Hepatocyte (in vitro differentiated cells): ENCODE results near the gene ZNF664. TPM values are rescaled to one million over a fixed set of nuclear protein-coding genes. Genes with fewer than 3 reads are reported as not detected.

Experiments
- DNase-seq: peaks from one replicate; pipeline ENCODE4 v3.0.0-alpha.2; 2016; ENCODE audit warnings: low spot score
- H2AFZ ChIP-seq: fragments of 200-600 bp; sonication (generic); 2 replicates; pipeline ENCODE4 v1.6.0; 2016; ENCODE audit warnings: antibody characterized with exemption, mild to moderate bottlenecking
- H3K27ac ChIP-seq: fragments of 200-600 bp; sonication (generic); 2 replicates; pipeline ENCODE4 v1.5.1; 2016; ENCODE audit warnings: mild to moderate bottlenecking
- H3K27me3 ChIP-seq: fragments of 200-600 bp; sonication (generic); 2 replicates; pipeline ENCODE4 v1.6.1; 2016
- H3K36me3 ChIP-seq: fragments of 200-600 bp; sonication (generic); replicated peaks from 2 replicates; pipeline ENCODE4 v1.5.1; 2016; ENCODE audit warnings: low read depth; ENCODE audit not compliant: insufficient read depth
- H3K4me1 ChIP-seq: fragments of 200-600 bp; sonication (generic); 2 replicates; pipeline ENCODE4 v1.5.1; 2016; ENCODE audit warnings: mild to moderate bottlenecking, moderate library complexity; ENCODE audit not compliant: insufficient read depth
- H3K4me2 ChIP-seq: fragments of 200-600 bp; sonication (generic); 2 replicates; pipeline ENCODE4 v1.6.0; 2016
- H3K4me3 ChIP-seq: fragments of 200-600 bp; sonication (generic); 2 replicates; pipeline ENCODE4 v1.5.1; 2016; ENCODE audit warnings: mild to moderate bottlenecking
- H3K79me2 ChIP-seq: fragments of 200-600 bp; sonication (generic); 2 replicates; pipeline ENCODE4 v1.6.0; 2017; ENCODE audit warnings: mild to moderate bottlenecking
- H3K9me2 ChIP-seq: fragments of 200-600 bp; sonication (generic); replicated peaks from 2 replicates; pipeline ENCODE4 v1.6.0; 2017; ENCODE audit warnings: mild to moderate bottlenecking; ENCODE audit not compliant: insufficient read depth
- H3K9me3 ChIP-seq: fragments of 200-600 bp; sonication (generic); 2 replicates; pipeline ENCODE4 v1.5.1; 2016; ENCODE audit warnings: low read depth, mild to moderate bottlenecking
- H4K20me1 ChIP-seq: fragments of 200-600 bp; sonication (generic); 2 replicates; pipeline ENCODE4 v1.6.0; 2016; ENCODE audit warnings: mild to moderate bottlenecking; ENCODE audit not compliant: insufficient read depth, poor library complexity, severe bottlenecking
- CTCF ChIP-seq: fragments of 200-600 bp; sonication (generic); IDR thresholded peaks from 2 replicates; pipeline ENCODE4 v1.5.1; 2016; ENCODE audit warnings: antibody characterized with exemption, mild to moderate bottlenecking; ENCODE audit not compliant: poor library complexity
- EZH2 ChIP-seq: fragments of 200-600 bp; sonication (generic); IDR thresholded peaks from 2 replicates; pipeline ENCODE4 v1.6.1; 2016; ENCODE audit warnings: antibody characterized with exemption, mild to moderate bottlenecking, borderline replicate concordance
- EZH2phosphoT487 ChIP-seq: fragments of 200-600 bp; sonication (generic); IDR thresholded peaks from one replicate; pipeline ENCODE4 v1.6.1; 2018; ENCODE audit warnings: antibody characterized with exemption, mild to moderate bottlenecking, low read depth, moderate library complexity; ENCODE audit not compliant: unreplicated experiment, severe bottlenecking
- WGBS: methylation state at CpG from one replicate; pipeline ENCODE4 v1.1.6; 2016; ENCODE audit warnings: low lambda C conversion rate; ENCODE audit errors: missing lambda C conversion rate; 5-methylcytosine and 5-hydroxymethylcytosine counted together
- polyA plus RNA-seq: library from polyadenylated mRNA; unstranded; fragments of >200 nt; fragmentation: Nextera tagmentation; extraction: Ambion mirVana; gene quantifications from 2 replicates; pipeline ENCODE4 v1.2.1, GENCODE V29; 2016
- total RNA-seq: library from RNA; depleted of rRNA; stranded (reverse); fragments of >200 nt; gene quantifications from 2 replicates; pipeline ENCODE4 v1.2.3, GENCODE V29; 2014

ZNF664 gene
- total and polyA plus RNA-seq, 2 experiments from 2014 or later = 17.6 to 80.4 TPM

- no peaks in the 10 kb centered on the region for H3K36me3 ChIP-seq
- H3K4me1 ChIP-seq = peaks cover 33% of the 10 kb centered on the region
Measured at GRCh38 chr12:123997033-123997822, 24.2 kb downstream of the ZNF664 start.

GRCh38 chr12:123997908-123998307, 24.9 kb downstream of the ZNF664 start:
- DNase-seq = no peak
- Histone ChIP-seq H4K20me1 (peaks cover 5% of the 10 kb centered on the region), H3K36me3 (no peaks in the 10 kb centered on the region), H3K27me3 (no peaks in the 10 kb centered on the region), H3K9me2 (no peaks in the 10 kb centered on the region), H3K79me2 (peaks cover 87% of the 10 kb centered on the region), H3K4me2 (no peak overlapping the region), H3K27ac (peak overlapping the region; percentile 30), H2AFZ (no peak overlapping the region), H3K9me3 (no peaks in the 10 kb centered on the region), H3K4me3 (no peak overlapping the region), H3K4me1 (peaks cover 27% of the 10 kb centered on the region)
- 71% methylated on average over 5 of the region's 5 CpGs for WGBS
- no peak for TF ChIP-seq EZH2phosphoT487

More at GRCh38 chr12:123997033-123997822, 24.2 kb downstream of the ZNF664 start:
- 76% methylated on average over 6 of the region's 6 CpGs for WGBS
- no peaks in the 10 kb centered on the region for H3K9me3 ChIP-seq
- H3K4me3 ChIP-seq = no peak overlapping the region
- peaks cover 89% of the 10 kb centered on the region for H3K79me2 ChIP-seq
- peak overlapping the region; percentile 43 for H3K27ac ChIP-seq
- TF ChIP-seq CTCF = no peak
- TF ChIP-seq EZH2phosphoT487 = no peak
- TF ChIP-seq EZH2 = no peak
- H3K27me3 ChIP-seq = no peaks in the 10 kb centered on the region
- no peak for DNase-seq
- peaks cover 7% of the 10 kb centered on the region for H4K20me1 ChIP-seq
- H3K4me2 ChIP-seq = no peak overlapping the region
- H2AFZ ChIP-seq = no peak overlapping the region
- no peaks in the 10 kb centered on the region for H3K9me2 ChIP-seq

- Histone ChIP-seq H3K9me2 (no peaks in the 10 kb centered on the region), H4K20me1 (peaks cover 4% of the 10 kb centered on the region), H3K4me1 (peaks cover 22% of the 10 kb centered on the region), H3K9me3 (no peaks in the 10 kb centered on the region), H3K27ac (peak overlapping the region; percentile 30), H3K36me3 (no peaks in the 10 kb centered on the region), H3K27me3 (no peaks in the 10 kb centered on the region), H3K4me2 (no peak overlapping the region), H2AFZ (no peak overlapping the region), H3K4me3 (no peak overlapping the region), H3K79me2 (peaks cover 85% of the 10 kb centered on the region)
- no peak for DNase-seq
- 40% methylated on average over 2 of the region's 2 CpGs for WGBS
- TF ChIP-seq EZH2phosphoT487 (no peak), CTCF (no peak), EZH2 (no peak)
Measured at GRCh38 chr12:123998344-123998990, 25.5 kb downstream of the ZNF664 start.

- H4K20me1 ChIP-seq = peaks cover 4% of the 10 kb centered on the region
- no peaks in the 10 kb centered on the region for H3K9me3 ChIP-seq
- 59% methylated on average over 2 of the region's 2 CpGs for WGBS
- no peak overlapping the region for H2AFZ ChIP-seq
- no peak overlapping the region for H3K4me3 ChIP-seq
- no peaks in the 10 kb centered on the region for H3K27me3 ChIP-seq
- TF ChIP-seq EZH2phosphoT487 (no peak), CTCF (no peak), EZH2 (no peak)
- no peak overlapping the region for H3K4me2 ChIP-seq
- DNase-seq = no peak
- H3K79me2 ChIP-seq = peaks cover 85% of the 10 kb centered on the region
- peak overlapping the region; percentile 81 for H3K27ac ChIP-seq
- no peaks in the 10 kb centered on the region for H3K36me3 ChIP-seq
- H3K4me1 ChIP-seq = peaks cover 19% of the 10 kb centered on the region
- H3K9me2 ChIP-seq = no peaks in the 10 kb centered on the region
Measured at GRCh38 chr12:123998991-123999359, 26.0 kb downstream of the ZNF664 start.
